ENCODE results near the gene PTH2R. TPM values are rescaled to one million over a fixed set of nuclear protein-coding genes. Genes with fewer than 3 reads are reported as not detected.

PTH2R gene
- total RNA-seq, 4 donors from 2014 or later = not detected

DNA sequence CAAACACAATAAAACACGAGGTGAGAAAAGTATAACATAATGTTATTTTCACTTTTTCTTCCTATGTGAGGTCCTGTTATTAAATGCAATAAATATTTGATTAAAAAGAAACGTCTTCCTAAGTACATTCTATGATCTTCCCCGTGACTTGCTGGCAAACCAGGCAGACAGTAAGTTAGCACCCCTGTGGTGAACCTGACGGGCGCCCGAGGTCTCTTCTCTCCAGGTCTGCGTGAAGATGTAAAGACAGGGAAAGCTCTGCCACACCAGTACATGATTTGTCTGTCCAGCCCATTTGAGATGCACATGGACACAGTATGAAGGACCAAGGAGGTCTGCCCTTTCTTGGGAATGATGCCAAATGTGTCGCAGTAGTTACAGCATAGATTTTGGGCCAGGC, 57.6 kb downstream of the PTH2R start:
- no peak overlapping the region for H3K4me3 ChIP-seq
- H3K36me3 ChIP-seq = no peaks in the 10 kb centered on the region
- TF ChIP-seq POLR2AphosphoS5 (IDR thresholded peaks at IDR 0.05) = no peak
- no peak for TF ChIP-seq EP300 (IDR thresholded peaks at IDR 0.05; ENCODE audit: low read depth)
- no peak for TF ChIP-seq POLR2A (IDR thresholded peaks at IDR 0.05)
- TF ChIP-seq, protein P1, sequence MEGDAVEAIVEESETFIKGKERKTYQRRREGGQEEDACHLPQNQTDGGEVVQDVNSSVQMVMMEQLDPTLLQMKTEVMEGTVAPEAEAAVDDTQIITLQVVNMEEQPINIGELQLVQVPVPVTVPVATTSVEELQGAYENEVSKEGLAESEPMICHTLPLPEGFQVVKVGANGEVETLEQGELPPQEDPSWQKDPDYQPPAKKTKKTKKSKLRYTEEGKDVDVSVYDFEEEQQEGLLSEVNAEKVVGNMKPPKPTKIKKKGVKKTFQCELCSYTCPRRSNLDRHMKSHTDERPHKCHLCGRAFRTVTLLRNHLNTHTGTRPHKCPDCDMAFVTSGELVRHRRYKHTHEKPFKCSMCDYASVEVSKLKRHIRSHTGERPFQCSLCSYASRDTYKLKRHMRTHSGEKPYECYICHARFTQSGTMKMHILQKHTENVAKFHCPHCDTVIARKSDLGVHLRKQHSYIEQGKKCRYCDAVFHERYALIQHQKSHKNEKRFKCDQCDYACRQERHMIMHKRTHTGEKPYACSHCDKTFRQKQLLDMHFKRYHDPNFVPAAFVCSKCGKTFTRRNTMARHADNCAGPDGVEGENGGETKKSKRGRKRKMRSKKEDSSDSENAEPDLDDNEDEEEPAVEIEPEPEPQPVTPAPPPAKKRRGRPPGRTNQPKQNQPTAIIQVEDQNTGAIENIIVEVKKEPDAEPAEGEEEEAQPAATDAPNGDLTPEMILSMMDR (IDR thresholded peaks at IDR 0.05) = no peak
- intact Hi-C loops (cut with DNase I; ENCODE audit: low total_unique reads) (no loop called here), in situ Hi-C loops (cut with MboI; ENCODE audit: low pct_ligation_motif_present in 1 of 4, low pct_unique_long_range_greater_than_20kb in 1 of 4, low sequenced_read_pairs in 3 of 4) (loop anchor here in 3 of 4 donors (25.0 kb wide), 2 partner anchors 323 to 748 kb away; no protein-coding TSS in a partner anchor)
- no peaks in the 10 kb centered on the region for H3K4me1 ChIP-seq
- no peaks in the 10 kb centered on the region for H3K27me3 ChIP-seq
- no peak for DNase-seq
- 79% methylated on average over 7 to 8 of the region's 8 CpGs for WGBS, 2 donors (ENCODE audit: low coverage in 1 of 2)
- H3K27ac ChIP-seq = no peak overlapping the region
- H3K9me3 ChIP-seq = no peaks in the 10 kb centered on the region

DNA sequence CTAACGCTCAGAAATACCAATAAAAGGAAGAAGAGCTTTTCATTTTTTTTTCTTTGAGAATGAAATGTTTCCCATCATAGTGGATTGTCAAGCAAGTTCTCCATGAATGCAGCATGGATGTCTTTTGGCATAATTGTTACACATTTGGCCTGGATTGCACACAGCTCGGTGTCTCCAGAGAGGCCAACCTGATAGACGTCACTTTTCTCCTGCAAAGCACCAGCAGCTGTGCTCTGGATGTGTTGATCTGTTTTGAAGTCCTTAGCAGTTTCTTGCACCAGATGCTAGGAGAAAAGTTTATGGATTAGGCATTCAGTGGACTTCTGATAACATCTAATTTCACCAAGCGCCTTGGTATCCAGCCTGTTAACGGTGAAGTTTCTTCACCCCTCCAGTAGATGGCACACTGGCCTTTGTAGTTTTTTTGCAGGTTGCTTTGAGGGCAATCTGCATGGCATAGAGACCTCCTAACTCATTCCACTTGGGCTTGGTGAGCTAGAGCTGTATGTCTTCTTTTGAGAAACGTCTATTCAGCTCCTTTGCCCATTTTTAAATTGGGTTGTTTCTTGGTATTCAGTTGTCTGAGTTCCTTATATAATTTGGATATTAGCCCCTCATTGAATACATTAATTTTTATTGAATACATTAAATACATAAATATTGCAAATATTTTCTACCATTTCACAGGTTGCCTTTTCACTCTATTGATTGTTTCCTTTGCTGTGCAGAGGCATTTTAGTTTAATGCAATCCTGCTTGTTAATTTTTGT, 59.7 kb downstream of the PTH2R start:
- in situ Hi-C loops (cut with MboI; ENCODE audit: low pct_ligation_motif_present in 1 of 4, low pct_unique_long_range_greater_than_20kb in 1 of 4, low sequenced_read_pairs in 3 of 4) = loop anchor here in 3 of 4 donors (25.0 kb wide), 2 partner anchors 321 to 746 kb away; no protein-coding TSS in a partner anchor
- intact Hi-C loops (cut with DNase I; ENCODE audit: low total_unique reads) = no loop called here
- Histone ChIP-seq H3K27me3 (no peaks in the 10 kb centered on the region), H3K36me3 (no peaks in the 10 kb centered on the region), H3K4me1 (no peaks in the 10 kb centered on the region), H3K9me3 (no peaks in the 10 kb centered on the region), H3K4me3 (no peak overlapping the region), H3K27ac (no peak overlapping the region)
- 36 to 47% methylated on average over 3 to 6 of the region's 6 CpGs for WGBS, 2 donors (ENCODE audit: low coverage in 1 of 2)
- no peak for DNase-seq
- no peak for TF ChIP-seq EP300 (IDR thresholded peaks at IDR 0.05; ENCODE audit: low read depth)
- TF ChIP-seq, protein P1 (IDR thresholded peaks at IDR 0.05) = peak; percentile 49 to 64 (median 58)

DNA sequence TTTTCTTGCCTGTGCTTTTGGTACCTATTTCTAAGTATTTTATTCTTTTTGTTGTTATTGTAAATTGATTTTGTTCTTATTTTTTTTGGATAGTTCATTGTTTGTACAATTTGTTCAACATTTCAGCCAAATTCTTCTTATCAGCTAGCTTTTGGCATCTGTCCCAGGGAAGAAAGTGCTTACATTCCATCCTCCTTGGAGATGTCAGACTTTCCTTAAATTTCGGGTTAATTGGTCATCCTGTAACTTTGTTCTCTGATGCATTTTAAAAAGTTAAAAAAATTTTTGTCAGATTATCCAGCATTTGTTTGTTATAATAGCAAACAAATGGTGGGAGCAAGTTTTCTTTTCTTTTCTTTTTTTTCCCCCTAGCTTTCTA, 60.3 kb downstream of the PTH2R start:
- Histone ChIP-seq H3K4me3 (no peak overlapping the region), H3K4me1 (no peaks in the 10 kb centered on the region), H3K36me3 (no peaks in the 10 kb centered on the region), H3K9me3 (no peaks in the 10 kb centered on the region), H3K27me3 (no peaks in the 10 kb centered on the region), H3K27ac (no peak overlapping the region)
- 42 to 50% methylated on average over 1 of the region's 1 CpG for WGBS, 2 donors (ENCODE audit: low coverage in 1 of 2)
- TF ChIP-seq, protein P1 (IDR thresholded peaks at IDR 0.05) = no peak
- TF ChIP-seq EP300 (IDR thresholded peaks at IDR 0.05; ENCODE audit: low read depth) = no peak
- intact Hi-C loops (cut with DNase I; ENCODE audit: low total_unique reads) = no loop called here
- in situ Hi-C loops (cut with MboI; ENCODE audit: low pct_ligation_motif_present in 1 of 4, low pct_unique_long_range_greater_than_20kb in 1 of 4, low sequenced_read_pairs in 3 of 4) = loop anchor here in 3 of 4 donors (25.0 kb wide), 2 partner anchors 320 to 745 kb away; no protein-coding TSS in a partner anchor
- no peak for DNase-seq

DNA sequence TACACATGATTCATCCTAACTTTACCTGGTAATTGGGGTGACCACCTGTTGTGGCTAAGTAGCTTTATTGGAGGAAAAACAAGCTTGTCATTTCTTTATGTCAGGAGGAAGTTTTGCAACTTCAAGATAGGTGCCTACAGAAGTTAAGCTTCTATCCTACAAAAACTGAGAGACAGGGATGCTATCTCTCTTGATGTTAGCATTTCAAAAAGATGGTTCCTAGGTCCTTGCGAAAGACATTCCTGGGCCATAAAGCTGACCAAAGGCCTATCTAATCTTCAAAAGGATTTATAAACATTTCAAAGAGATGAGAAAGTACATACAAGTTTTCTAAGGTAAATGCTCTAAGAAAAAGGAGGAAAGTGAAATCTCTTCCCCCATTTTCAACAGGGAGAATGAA, 61.0 kb downstream of the PTH2R start:
- TF ChIP-seq POLR2AphosphoS5 (IDR thresholded peaks at IDR 0.05) (no peak), EP300 (IDR thresholded peaks at IDR 0.05; ENCODE audit: low read depth) (no peak), POLR2A (IDR thresholded peaks at IDR 0.05) (no peak)
- TF ChIP-seq, protein P1 (IDR thresholded peaks at IDR 0.05) = no peak
- no peaks in the 10 kb centered on the region for H3K27me3 ChIP-seq
- WGBS, 2 donors (ENCODE audit: low coverage in 1 of 2) = 76 to 88% methylated on average over 1 of the region's 1 CpG
- H3K9me3 ChIP-seq = no peaks in the 10 kb centered on the region
- H3K36me3 ChIP-seq = no peaks in the 10 kb centered on the region
- DNase-seq = no peak
- no peak overlapping the region for H3K4me3 ChIP-seq
- intact Hi-C loops (cut with DNase I; ENCODE audit: low total_unique reads) = no loop called here
- in situ Hi-C loops (cut with MboI; ENCODE audit: low pct_ligation_motif_present in 1 of 4, low pct_unique_long_range_greater_than_20kb in 1 of 4, low sequenced_read_pairs in 3 of 4) = loop anchor here in 3 of 4 donors (25.0 kb wide), 2 partner anchors 320 to 745 kb away; no protein-coding TSS in a partner anchor
- H3K27ac ChIP-seq = no peak overlapping the region
- no peaks in the 10 kb centered on the region for H3K4me1 ChIP-seq
